ENCODE results near the gene SH3D19.
"Not testable (repeated sequence)": the region's sequence is repeated elsewhere in the genome, so short reads cannot be mapped to it uniquely, and the experiment has no call there.

SH3D19 gene

GRCh38 chr4:151267104-151267503 lies 58.3 kb downstream of the SH3D19 start:
- DNase-seq = no peak

- DNase-seq = no peak
Measured at GRCh38 chr4:151266497-151266896, 58.9 kb downstream of the SH3D19 start.

GRCh38 chr4:151263455-151263854 lies 62.0 kb downstream of the SH3D19 start:
- no peak for DNase-seq

GRCh38 chr4:151260526-151260925 lies 64.9 kb downstream of the SH3D19 start:
- DNase-seq = no peak

GRCh38 chr4:151259752-151260151 lies 65.7 kb downstream of the SH3D19 start:
- no peak for DNase-seq

GRCh38 chr4:151257704-151258103 lies 67.7 kb downstream of the SH3D19 start:
- no peak for DNase-seq

GRCh38 chr4:151256134-151256533 lies 69.3 kb downstream of the SH3D19 start:
- DNase-seq = no peak

- DNase-seq = not testable (repeated sequence)
Measured at GRCh38 chr4:151255680-151256079, 69.7 kb downstream of the SH3D19 start.

- not testable (repeated sequence) for DNase-seq
Measured at GRCh38 chr4:151255226-151255625, 70.2 kb downstream of the SH3D19 start.

- no peak for DNase-seq
Measured at GRCh38 chr4:151251603-151252304, 73.7 kb downstream of the SH3D19 start.

GRCh38 chr4:151250706-151251105 lies 74.7 kb downstream of the SH3D19 start:
- no peak for DNase-seq

GRCh38 chr4:151248519-151248918 lies 76.9 kb downstream of the SH3D19 start:
- DNase-seq = no peak

- no peak for DNase-seq
Measured at GRCh38 chr4:151247395-151247794, 78.0 kb downstream of the SH3D19 start.

- DNase-seq = no peak
Measured at GRCh38 chr4:151246742-151247141, 78.7 kb downstream of the SH3D19 start.

- DNase-seq = no peak
Measured at GRCh38 chr4:151242305-151242704, 83.1 kb downstream of the SH3D19 start.

GRCh38 chr4:151239608-151240007 lies 85.8 kb downstream of the SH3D19 start:
- no peak for DNase-seq

GRCh38 chr4:151238477-151238876 lies 86.9 kb downstream of the SH3D19 start:
- no peak for DNase-seq

GRCh38 chr4:151236036-151236435 lies 89.4 kb downstream of the SH3D19 start:
- no peak for DNase-seq

GRCh38 chr4:151235373-151235772 lies 90.0 kb downstream of the SH3D19 start:
- not testable (repeated sequence) for DNase-seq

GRCh38 chr4:151233600-151233999 lies 91.8 kb downstream of the SH3D19 start:
- no peak for DNase-seq

- no peak for DNase-seq
Measured at GRCh38 chr4:151231915-151232595, 93.3 kb downstream of the SH3D19 start.

GRCh38 chr4:151228189-151229119 lies 97.0 kb downstream of the SH3D19 start:
- no peak for DNase-seq

GRCh38 chr4:151227731-151228130 lies 97.7 kb downstream of the SH3D19 start:
- DNase-seq = no peak
